ENCODE measurements around the gene NOL4L.

NOL4L gene

GRCh38 chr20:32576560-32576959 lies 8.6 kb downstream of the NOL4L start:
- no peak for DNase-seq (ENCODE audit: low spot score)

GRCh38 chr20:32575805-32576204 lies 9.3 kb downstream of the NOL4L start:
- DNase-seq (ENCODE audit: low spot score), result no peak

GRCh38 chr20:32575227-32575581 lies 9.9 kb downstream of the NOL4L start:
- no peak for DNase-seq (ENCODE audit: low spot score)

- peak; percentile 31 for DNase-seq (ENCODE audit: low spot score)
Observed at GRCh38 chr20:32574296-32575226, 10.6 kb downstream of the NOL4L start.

GRCh38 chr20:32573167-32573851 lies 11.8 kb downstream of the NOL4L start:
- DNase-seq (ENCODE audit: low spot score), result no peak

- DNase-seq (ENCODE audit: low spot score), result no peak
Observed at GRCh38 chr20:32572271-32572968, 12.7 kb downstream of the NOL4L start.

- no peak for DNase-seq (ENCODE audit: low spot score)
Observed at GRCh38 chr20:32571566-32571965, 13.6 kb downstream of the NOL4L start.

GRCh38 chr20:32570401-32571190 lies 14.5 kb downstream of the NOL4L start:
- no peak for DNase-seq (ENCODE audit: low spot score)

- no peak for DNase-seq (ENCODE audit: low spot score)
Observed at GRCh38 chr20:32569380-32570305, 15.5 kb downstream of the NOL4L start.

GRCh38 chr20:32569018-32569379 lies 16.1 kb downstream of the NOL4L start:
- DNase-seq (ENCODE audit: low spot score), result no peak

GRCh38 chr20:32567384-32568178 lies 17.6 kb downstream of the NOL4L start:
- DNase-seq (ENCODE audit: low spot score), result no peak

GRCh38 chr20:32566379-32567374 lies 18.5 kb downstream of the NOL4L start:
- DNase-seq (ENCODE audit: low spot score), result no peak

- DNase-seq (ENCODE audit: low spot score), result no peak
Observed at GRCh38 chr20:32565735-32566032, 19.4 kb downstream of the NOL4L start.

GRCh38 chr20:32564921-32565734 lies 20.0 kb downstream of the NOL4L start:
- DNase-seq (ENCODE audit: low spot score), result no peak

- no peak for DNase-seq (ENCODE audit: low spot score)
Observed at GRCh38 chr20:32564440-32564839, 20.7 kb downstream of the NOL4L start.

- DNase-seq (ENCODE audit: low spot score), result no peak
Observed at GRCh38 chr20:32563311-32564272, 21.5 kb downstream of the NOL4L start.

- DNase-seq (ENCODE audit: low spot score), result no peak
Observed at GRCh38 chr20:32562495-32562911, 22.6 kb downstream of the NOL4L start.
